Measurements from ENCODE around the gene VPS37D.
"Not testable (repeated sequence)": the region's sequence is repeated elsewhere in the genome, so short reads cannot be mapped to it uniquely, and the experiment has no call there.

Gene VPS37D

GRCh38 chr7:73718905-73719805 is 51.5 kb downstream of the VPS37D start, which contains the start of gene STX1A:
Gene STX1A (minus strand): TSS chr7:73719669. CDS start chr7:73719631, 38 bp downstream.
- no peak for TF ChIP-seq CTCF (IDR thresholded peaks at IDR 0.05)
- Histone ChIP-seq H3K9me3 (no peaks in the 10 kb centered on the region), H3K27me3 (peaks cover 97% of the 10 kb centered on the region), H3K27ac (no peak within 1 kb of the TSS), H3K36me3 (no peaks in the 10 kb centered on the region), H3K4me3 (ENCODE audit: low read depth in 1 of 2, low read length in 1 of 2) (peak within 1 kb of the TSS; percentile 54 to 61), H3K4me1 (ENCODE audit: control insufficient read depth in 1 of 2, insufficient read depth in 1 of 2, low read depth in 1 of 2, low read length in 1 of 2) (peaks cover 25 to 27% of the 10 kb centered on the region in 2 experiments)

GRCh38 chr7:73719806-73720169 is 52.2 kb downstream of the VPS37D start:
- H3K4me1 ChIP-seq (ENCODE audit: control insufficient read depth in 1 of 2, insufficient read depth in 1 of 2, low read depth in 1 of 2, low read length in 1 of 2): peaks cover 25 to 27% of the 10 kb centered on the region in 2 experiments
- H3K27ac ChIP-seq: no peak overlapping the region
- H3K9me3 ChIP-seq: no peaks in the 10 kb centered on the region
- no peak for TF ChIP-seq CTCF (IDR thresholded peaks at IDR 0.05)
- H3K4me3 ChIP-seq (ENCODE audit: low read depth in 1 of 2, low read length in 1 of 2): peak overlapping the region in 1 of 2 experiments; percentile 37
- H3K36me3 ChIP-seq: no peaks in the 10 kb centered on the region
- peaks cover 97% of the 10 kb centered on the region for H3K27me3 ChIP-seq

GRCh38 chr7:73720443-73720842 is 52.8 kb downstream of the VPS37D start:
- H3K4me1 ChIP-seq (ENCODE audit: control insufficient read depth in 1 of 2, insufficient read depth in 1 of 2, low read depth in 1 of 2, low read length in 1 of 2): peaks cover 25 to 27% of the 10 kb centered on the region in 2 experiments
- H3K9me3 ChIP-seq; H3K4me3 ChIP-seq (ENCODE audit: low read depth in 1 of 2, low read length in 1 of 2); H3K36me3 ChIP-seq; H3K27ac ChIP-seq: not testable (repeated sequence)
- peaks cover 97% of the 10 kb centered on the region for H3K27me3 ChIP-seq

- Histone ChIP-seq H3K27me3 (peaks cover 97% of the 10 kb centered on the region), H3K4me3 (ENCODE audit: low read depth in 1 of 2, low read length in 1 of 2) (no peak overlapping the region), H3K27ac (no peak overlapping the region), H3K4me1 (ENCODE audit: control insufficient read depth in 1 of 2, insufficient read depth in 1 of 2, low read depth in 1 of 2, low read length in 1 of 2) (peaks cover 25 to 31% of the 10 kb centered on the region in 2 experiments), H3K9me3 (no peaks in the 10 kb centered on the region), H3K36me3 (no peaks in the 10 kb centered on the region)
- TF ChIP-seq CTCF (IDR thresholded peaks at IDR 0.05): no peak
These were observed 53.8 kb downstream of the VPS37D start for GRCh38 chr7:73721377-73721817.

Data from neutrophil (primary cell).